Measurements from ENCODE around the gene RIPOR3.

GRCh38 chr20:50672400-50673145 lies 18.8 kb downstream of the RIPOR3 start:
- TF ChIP-seq CTCF (IDR thresholded peaks at IDR 0.05), result no peak
- no peak for TF ChIP-seq POLR2A (IDR thresholded peaks at IDR 0.05)
